HL-60/S4 treated with phorbol 12-myristate 13-acetate at 8.2 ng/mL for 4 days and 3 days (cell line): ENCODE results near the gene SCN4A.

Experiments
- in situ Hi-C: fragments of 300-500 bp; cut with MboI; formaldehyde crosslinking; loops from 2 replicates; pipeline ENCODE4 v1.15.0; 2022; ENCODE audit warnings: low sequenced_read_pairs

Gene SCN4A

DNA sequence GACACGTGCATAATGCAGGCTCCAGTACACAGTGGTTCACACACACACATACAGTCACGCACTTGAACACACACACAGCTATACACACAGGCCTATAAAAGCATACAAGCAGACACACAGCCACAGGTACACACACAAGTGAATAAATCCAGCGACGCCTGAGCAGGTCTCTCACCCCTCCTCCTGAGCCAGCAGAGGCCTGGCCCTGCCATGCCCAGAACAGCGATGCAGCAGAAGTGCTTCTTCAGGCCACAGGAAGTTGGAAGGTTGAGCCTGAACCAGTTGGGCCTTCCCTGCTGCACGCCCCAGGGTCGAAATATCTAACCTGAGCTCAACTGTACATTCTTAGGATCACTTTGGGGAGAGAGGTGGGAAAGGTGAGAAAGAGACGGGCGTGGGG lies 33.3 kb downstream of the SCN4A start:
- in situ Hi-C loops = no loop called here

DNA sequence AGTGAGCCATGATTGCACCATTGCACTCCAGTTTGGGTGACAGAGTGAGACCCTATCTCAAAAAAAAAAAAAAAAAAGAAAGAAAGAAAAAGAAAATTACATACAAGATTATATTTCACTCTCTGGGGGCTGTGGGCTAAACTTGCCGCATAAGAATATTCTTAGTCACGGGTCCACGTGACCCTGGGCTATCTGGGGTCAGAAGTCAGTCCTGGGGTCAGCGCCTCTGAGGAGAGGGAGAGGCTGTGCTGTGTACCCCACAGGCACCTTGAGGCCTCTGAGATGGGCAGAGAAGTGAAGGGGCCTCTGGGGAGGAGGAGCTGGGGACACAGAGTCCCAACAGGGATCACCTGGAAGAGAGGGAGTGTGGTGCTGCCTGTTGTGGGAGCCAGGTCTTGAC lies 34.8 kb downstream of the SCN4A start:
- in situ Hi-C loops = no loop called here

DNA sequence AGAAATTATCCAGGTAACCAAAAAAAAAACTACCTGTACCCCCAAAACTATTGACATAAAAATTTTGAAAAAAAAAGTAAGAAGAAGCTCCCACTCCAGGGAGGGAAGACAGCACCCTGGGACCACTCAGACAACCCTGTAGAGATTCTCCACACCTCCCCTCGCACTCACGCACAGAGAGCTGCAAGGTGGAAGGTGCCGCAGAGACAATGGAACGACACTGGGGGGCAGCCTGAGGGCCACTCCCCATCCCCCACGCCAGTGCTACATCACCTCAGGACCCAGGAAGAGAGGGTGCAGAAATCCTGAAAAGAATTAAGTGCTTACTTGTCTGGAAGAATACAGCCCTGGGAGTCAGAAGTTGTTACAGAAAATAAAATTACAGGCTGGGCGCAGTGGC lies 35.4 kb downstream of the SCN4A start:
- in situ Hi-C loops = no loop called here

- in situ Hi-C loops = no loop called here
These were observed 38.3 kb downstream of the SCN4A start for GRCh38 chr17:63934183-63935112.

GRCh38 chr17:63933598-63933997 lies 39.1 kb downstream of the SCN4A start:
- in situ Hi-C loops = no loop called here

- in situ Hi-C loops = no loop called here
These were observed 40.0 kb downstream of the SCN4A start for GRCh38 chr17:63932721-63933120.

- in situ Hi-C loops = no loop called here
These were observed 40.6 kb downstream of the SCN4A start, which contains the start of gene CD79B for GRCh38 chr17:63931981-63932561. Gene CD79B, minus strand, starts transcription at chr17:63932331. Its CDS starts 70 bp downstream, at chr17:63932261.

GRCh38 chr17:63930951-63931575 lies 41.7 kb downstream of the SCN4A start:
- in situ Hi-C loops = no loop called here

GRCh38 chr17:63929860-63930766 lies 42.6 kb downstream of the SCN4A start:
- in situ Hi-C loops = loop anchor here (10.0 kb wide), 1 partner anchor 205 kb away; the partner anchor contains the start of gene ERN1

DNA sequence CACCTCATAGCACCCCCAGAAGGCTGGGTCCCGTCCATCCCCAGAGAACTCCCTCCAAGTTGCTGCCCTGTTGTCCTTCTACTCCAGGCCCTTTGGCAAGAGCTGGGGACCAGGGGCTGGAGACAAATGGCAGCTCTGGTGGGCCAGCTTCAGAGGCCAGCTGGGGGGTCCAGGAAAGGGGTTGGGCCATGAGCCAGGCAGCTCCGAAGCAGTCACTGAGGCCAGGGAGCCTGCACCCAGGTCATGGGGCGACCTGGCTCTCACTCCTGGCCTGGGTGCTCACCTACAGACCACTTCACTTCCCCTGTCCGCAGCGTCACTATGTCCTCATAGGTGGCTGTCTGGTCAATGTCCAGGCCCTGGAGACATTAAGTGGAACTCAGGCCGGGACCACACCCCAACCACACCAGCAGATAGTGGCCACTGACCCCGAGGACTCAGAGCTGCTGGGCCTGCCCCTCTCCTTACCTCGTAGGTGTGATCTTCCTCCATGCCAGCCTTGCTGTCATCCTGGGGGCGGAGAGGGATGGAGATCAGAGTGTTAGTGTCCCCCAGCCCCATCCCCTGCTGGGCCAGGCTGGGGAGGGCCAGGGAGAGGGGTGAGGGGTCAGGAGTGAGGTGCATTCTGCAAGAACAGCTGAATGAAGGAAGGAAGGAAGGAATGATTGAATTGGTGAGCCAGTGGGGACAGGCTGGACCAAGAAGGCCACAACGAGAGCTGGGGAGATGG lies 43.6 kb downstream of the SCN4A start:
- in situ Hi-C loops = loop anchor here (10.0 kb wide), 1 partner anchor 206 kb away; the partner anchor contains the start of gene ERN1

- in situ Hi-C loops = loop anchor here (10.0 kb wide), 1 partner anchor 207 kb away; the partner anchor contains the start of gene ERN1
These were observed 44.5 kb downstream of the SCN4A start for GRCh38 chr17:63928172-63928666.

DNA sequence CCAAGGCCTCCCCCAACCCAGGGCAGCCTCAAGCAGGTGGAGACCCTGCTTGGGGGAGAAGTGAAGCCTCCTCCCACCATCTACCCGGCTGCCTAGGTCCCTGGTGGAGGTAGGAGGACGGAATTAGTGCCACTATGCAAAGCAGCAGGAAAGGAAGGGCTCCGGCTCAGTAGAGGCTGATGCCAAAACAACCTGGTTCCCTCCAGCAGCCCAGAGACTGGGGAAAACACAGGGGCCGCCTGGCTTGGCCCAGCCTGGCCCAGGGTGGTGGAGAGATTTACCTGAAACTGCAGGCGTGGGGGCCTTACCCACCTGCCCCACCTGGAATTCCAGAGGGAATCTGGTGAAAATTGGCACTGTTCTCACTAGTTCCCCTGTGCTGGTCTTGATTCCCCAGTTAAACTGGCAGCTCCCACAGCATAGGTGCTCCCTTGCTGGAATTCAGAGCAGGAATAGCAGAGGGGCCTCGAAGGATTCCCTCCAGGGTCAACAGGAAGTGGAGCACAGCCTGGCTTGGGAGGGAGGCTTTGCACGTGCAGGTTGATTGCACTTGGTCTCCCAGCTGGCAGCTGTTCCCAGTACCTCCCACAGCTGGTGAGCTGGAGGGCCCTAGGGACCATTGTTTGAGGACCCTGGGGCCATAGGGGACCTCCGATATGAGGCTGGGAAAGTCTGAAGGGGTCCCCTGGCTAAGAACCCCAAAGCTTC lies 45.1 kb downstream of the SCN4A start:
- in situ Hi-C loops = loop anchor here (10.0 kb wide), 1 partner anchor 207 kb away; the partner anchor contains the start of gene ERN1

DNA sequence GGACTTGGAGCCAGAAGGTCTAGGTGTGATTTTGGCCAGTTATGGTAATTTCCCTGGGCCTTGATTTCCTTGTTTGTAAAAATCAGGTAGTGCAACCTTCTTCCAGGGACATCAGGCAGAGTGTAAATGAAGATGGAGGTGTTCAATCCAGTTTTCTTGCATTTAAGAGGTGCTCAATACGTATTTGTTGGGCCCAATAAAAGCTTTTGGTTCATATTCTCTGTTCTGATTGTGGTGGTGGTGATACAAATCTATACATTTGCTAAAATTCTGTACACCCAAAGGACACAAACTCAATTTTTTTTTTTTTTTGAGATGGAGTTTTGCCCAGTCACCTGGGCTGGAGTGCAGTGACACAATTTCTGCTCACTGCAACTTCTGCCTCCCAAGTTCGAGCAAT lies 46.6 kb downstream of the SCN4A start:
- in situ Hi-C loops = loop anchor here (10.0 kb wide), 1 partner anchor 209 kb away; the partner anchor contains the start of gene ERN1

GRCh38 chr17:63925615-63926014 lies 47.1 kb downstream of the SCN4A start:
- in situ Hi-C loops = loop anchor here (10.0 kb wide), 1 partner anchor 209 kb away; the partner anchor contains the start of gene ERN1

DNA sequence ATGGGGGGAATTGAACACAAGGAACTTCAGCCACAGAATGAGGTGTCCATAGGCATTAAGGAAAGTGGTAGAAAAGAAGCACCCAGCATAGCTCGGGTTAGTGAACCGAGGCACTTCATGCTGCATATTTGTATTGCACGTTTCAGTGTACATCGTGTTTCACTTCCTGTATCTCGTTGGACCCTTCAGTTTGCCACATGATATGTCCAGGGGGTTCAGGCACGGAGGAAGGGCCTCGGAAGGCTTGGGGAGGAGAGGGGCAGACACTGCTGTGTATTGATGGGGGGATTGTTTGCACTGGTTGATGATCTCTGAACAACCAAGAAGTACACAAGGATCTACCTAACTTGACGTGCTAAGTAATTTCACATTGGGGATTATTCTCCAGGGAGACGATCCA lies 50.3 kb downstream of the SCN4A start:
- in situ Hi-C loops = loop anchor here (10.0 to 25.0 kb wide), 2 partner anchors 212 to 365 kb away; partner anchors contain the start of gene ERN1

- in situ Hi-C loops = loop anchor here (10.0 to 25.0 kb wide), 2 partner anchors 214 to 367 kb away; partner anchors contain the start of gene ERN1
These were observed 51.9 kb downstream of the SCN4A start for GRCh38 chr17:63920779-63921178.

- in situ Hi-C loops = loop anchor here (10.0 to 25.0 kb wide), 2 partner anchors 215 to 367 kb away; partner anchors contain the start of gene ERN1
These were observed 52.7 kb downstream of the SCN4A start for GRCh38 chr17:63920050-63920449.

DNA sequence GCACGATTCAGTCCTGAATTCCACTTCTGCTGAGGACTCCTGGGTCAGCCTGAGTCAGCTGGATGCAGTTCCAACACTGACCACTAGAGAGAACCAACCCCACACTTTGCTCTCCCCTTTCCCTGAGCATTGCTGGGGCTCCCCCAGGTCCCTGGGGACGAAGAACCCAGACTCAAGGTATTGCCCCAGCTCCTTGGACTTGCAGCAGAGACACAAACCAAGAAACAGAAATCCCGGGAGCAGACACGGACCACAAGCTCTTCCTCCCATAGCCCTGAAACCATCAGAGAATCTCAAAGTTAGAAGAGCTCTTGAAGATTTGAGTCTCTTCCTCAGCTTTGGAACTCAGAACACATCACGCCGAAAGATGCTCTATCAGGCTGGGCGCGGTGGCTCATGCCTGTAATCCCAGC lies 53.4 kb downstream of the SCN4A start:
- in situ Hi-C loops = loop anchor here (25.0 kb wide), 1 partner anchor 368 kb away; no protein-coding TSS in a partner anchor
